Transverse colon (tissue), 4 donors: Measurements from ENCODE around the gene RNF150. TPM values are rescaled to one million over a fixed set of nuclear protein-coding genes. Genes with fewer than 3 reads are reported as not detected.

Source experiments
- DNase-seq: peaks from one replicate; pipeline ENCODE4 v3.0.0-alpha.2; 2019
- H3K27ac ChIP-seq, 4 donors: fragments of 200-600 bp; sonication (generic); 2 replicates each; pipeline ENCODE4 v1.5.1; 2016 to 2018; ENCODE audit warnings: inconsistent platforms in 4 of 4
- H3K27me3 ChIP-seq: fragments of 200-600 bp; sonication (generic); 2 replicates; pipeline ENCODE4 v1.5.1; 2017; ENCODE audit warnings: inconsistent platforms
- H3K36me3 ChIP-seq, 4 donors: fragments of 200-600 bp; sonication (generic); 2 replicates each; pipeline ENCODE4 v1.5.1; 2017 to 2019; ENCODE audit warnings: inconsistent platforms in 4 of 4
- H3K4me1 ChIP-seq, 4 donors: fragments of 200-600 bp; sonication (generic); 2 replicates each; pipeline ENCODE4 v1.5.1; 2017 to 2020; ENCODE audit warnings: inconsistent platforms in 4 of 4
- H3K4me3 ChIP-seq, 4 donors: fragments of 200-600 bp; sonication (generic); 1 replicate in 1 of 4; 2 replicates in 3 of 4; pipeline versions ENCODE4 v1.5.1 to v1.6.1; 2017 to 2019; ENCODE audit warnings: inconsistent platforms in 4 of 4
- H3K9me3 ChIP-seq, 2 donors: fragments of 200-600 bp; sonication (generic); 2 replicates each; pipeline ENCODE4 v1.5.1; 2017 to 2019; ENCODE audit warnings: inconsistent platforms in 2 of 2
- CTCF ChIP-seq, 5 experiments: fragments of 200-600 bp in 3 of 5; fragments of 450-650 bp in 2 of 5; sonication (generic) in 3 of 5; IDR thresholded peaks; 1 replicate in 2 of 5; 2 replicates in 3 of 5; pipeline ENCODE4 v1.5.1; 2016 to 2017; ENCODE audit warnings: antibody characterized with exemption in 5 of 5, inconsistent platforms in 3 of 5, mild to moderate bottlenecking in 2 of 5, moderate library complexity in 1 of 5
- EP300 ChIP-seq: sonication (generic); formaldehyde crosslinking; IDR thresholded peaks from one replicate; pipeline ENCODE4 v1.6.1; 2017; ENCODE audit warnings: antibody characterized with exemption, low read depth
- POLR2A ChIP-seq: fragments of 450-650 bp; IDR thresholded peaks from one replicate; pipeline ENCODE4 v1.6.1; 2016; ENCODE audit warnings: antibody characterized with exemption, mild to moderate bottlenecking, moderate library complexity
- POLR2AphosphoS5 ChIP-seq, 3 donors: sonication (generic); formaldehyde crosslinking; IDR thresholded peaks; one replicate each; pipeline ENCODE4 v1.6.1; 2016; ENCODE audit warnings: antibody characterized with exemption in 3 of 3
- WGBS, 2 donors: methylation state at CpG; one replicate each; pipeline ENCODE4 v1.1.5; 2018; ENCODE audit warnings: low coverage in 1 of 2; 5-methylcytosine and 5-hydroxymethylcytosine counted together
- in situ Hi-C, 4 donors: fragments of 200-750 bp; cut with MboI; loops; one replicate each; pipeline versions ENCODE4 v1.15.0 to v1.15.1; 2017; ENCODE audit warnings: low sequenced_read_pairs in 3 of 4, low pct_ligation_motif_present in 1 of 4, low pct_unique_long_range_greater_than_20kb in 1 of 4
- intact Hi-C: fragments of 100-400 bp; cut with DNase I; formaldehyde crosslinking; loops from one replicate; pipeline ENCODE4 v1.15.1; 2023; ENCODE audit warnings: low total_unique reads
- total RNA-seq, 4 donors: library from RNA; depleted of rRNA; stranded (reverse); fragments of >200 nt; gene quantifications; one replicate each; pipeline ENCODE4 v1.1.0, GENCODE V29; 2016

The RNF150 gene
- total RNA-seq, 4 donors from 2014 or later, result 2.8 to 15.3 (median 7.9) TPM

DNA sequence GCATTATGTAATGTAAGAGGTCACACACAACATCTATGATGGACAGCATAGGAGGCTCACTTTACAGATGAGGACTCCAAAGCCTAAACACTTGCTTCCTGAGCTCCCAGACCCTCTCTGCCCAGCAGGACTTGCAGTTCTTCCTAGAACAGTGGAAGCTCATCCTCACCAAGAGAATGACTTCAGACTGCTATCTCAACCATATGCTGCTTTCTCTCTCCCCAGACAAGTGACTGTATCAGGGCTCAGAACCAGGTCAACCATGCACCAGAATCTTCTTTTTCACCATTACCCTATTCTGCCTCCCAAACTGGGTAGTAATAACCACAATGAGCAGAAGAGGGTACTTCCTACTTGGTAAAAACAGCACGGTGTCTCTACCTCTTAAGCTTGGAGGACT, 12.2 kb downstream of the RNF150 start:
- H3K27ac ChIP-seq, result no peak overlapping the region
- DNase-seq, result no peak
- no peaks in the 10 kb centered on the region for H3K36me3 ChIP-seq
- no peaks in the 10 kb centered on the region for H3K9me3 ChIP-seq
- TF ChIP-seq POLR2AphosphoS5 (IDR thresholded peaks at IDR 0.05) (no peak), CTCF (IDR thresholded peaks at IDR 0.05) (no peak), POLR2A (no peak), EP300 (no peak)
- H3K4me1 ChIP-seq, result no peaks in the 10 kb centered on the region
- 67 to 80% methylated on average over 1 of the region's 1 CpG for WGBS, 2 donors
- no peaks in the 10 kb centered on the region for H3K27me3 ChIP-seq
- in situ Hi-C loops, result no loop called here
- no peak overlapping the region for H3K4me3 ChIP-seq
- intact Hi-C loops, result no loop called here

DNA sequence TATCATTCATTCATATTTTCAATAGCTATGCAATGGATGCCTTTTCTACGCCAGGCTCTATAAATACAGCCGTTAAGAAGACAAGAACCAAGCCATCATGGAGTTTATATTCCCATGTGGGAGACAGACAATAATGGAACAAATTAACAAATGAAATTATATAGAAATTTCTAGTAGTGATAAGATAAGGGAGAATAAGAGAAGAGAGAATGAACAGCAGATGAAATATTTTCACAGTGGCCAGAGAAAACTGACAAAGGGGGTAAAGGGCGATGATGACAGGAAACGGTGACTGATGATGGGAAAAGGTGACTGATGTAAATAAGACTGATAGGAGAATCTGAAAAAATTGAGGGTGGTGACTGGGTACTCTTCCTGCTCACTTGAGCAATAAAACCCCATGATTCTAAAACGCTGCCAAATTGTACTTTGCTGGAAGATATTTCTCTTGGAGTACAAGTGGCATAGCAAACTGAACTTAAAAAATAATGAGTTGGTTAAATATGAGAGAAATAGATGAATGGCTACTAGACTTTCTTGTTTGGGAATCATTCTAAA, 13.2 kb downstream of the RNF150 start:
- H3K4me3 ChIP-seq, result no peak overlapping the region
- TF ChIP-seq POLR2AphosphoS5 (IDR thresholded peaks at IDR 0.05), result no peak
- no peak for TF ChIP-seq CTCF (IDR thresholded peaks at IDR 0.05)
- no peak for TF ChIP-seq EP300
- TF ChIP-seq POLR2A, result no peak
- no peaks in the 10 kb centered on the region for H3K36me3 ChIP-seq
- 74 to 80% methylated on average over 5 of the region's 5 CpGs for WGBS, 2 donors
- intact Hi-C loops (no loop called here), in situ Hi-C loops (no loop called here)
- no peaks in the 10 kb centered on the region for H3K27me3 ChIP-seq
- no peaks in the 10 kb centered on the region for H3K4me1 ChIP-seq
- DNase-seq, result no peak
- H3K27ac ChIP-seq, result no peak overlapping the region
- H3K9me3 ChIP-seq, result no peaks in the 10 kb centered on the region

DNA sequence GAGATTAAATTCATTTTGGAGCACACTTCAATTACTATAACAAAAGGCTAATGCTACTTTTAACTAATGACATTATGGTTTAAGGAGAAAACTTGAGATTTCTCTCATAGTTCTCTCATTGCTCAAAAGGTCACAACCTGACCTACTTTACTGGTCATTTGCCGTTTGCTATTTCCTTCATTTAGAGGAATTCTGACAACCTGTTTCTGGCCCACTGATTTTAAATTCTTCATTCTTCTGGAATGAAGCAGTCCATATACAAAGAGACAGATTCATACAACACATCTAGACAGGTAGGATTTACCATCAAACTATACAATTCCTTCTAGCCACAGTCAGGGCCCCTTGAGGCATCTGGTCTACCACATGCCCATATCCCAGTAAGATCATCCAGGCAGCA, 14.2 kb downstream of the RNF150 start:
- Histone ChIP-seq H3K27me3 (no peaks in the 10 kb centered on the region), H3K4me1 (no peaks in the 10 kb centered on the region), H3K36me3 (no peaks in the 10 kb centered on the region), H3K9me3 (no peaks in the 10 kb centered on the region), H3K4me3 (no peak overlapping the region), H3K27ac (no peak overlapping the region)
- TF ChIP-seq POLR2AphosphoS5 (IDR thresholded peaks at IDR 0.05) (no peak), CTCF (IDR thresholded peaks at IDR 0.05) (no peak), POLR2A (no peak), EP300 (no peak)
- intact Hi-C loops (no loop called here), in situ Hi-C loops (no loop called here)
- WGBS, 2 donors, result 81 to 83% methylated on average over 1 of the region's 1 CpG
- DNase-seq, result no peak

DNA sequence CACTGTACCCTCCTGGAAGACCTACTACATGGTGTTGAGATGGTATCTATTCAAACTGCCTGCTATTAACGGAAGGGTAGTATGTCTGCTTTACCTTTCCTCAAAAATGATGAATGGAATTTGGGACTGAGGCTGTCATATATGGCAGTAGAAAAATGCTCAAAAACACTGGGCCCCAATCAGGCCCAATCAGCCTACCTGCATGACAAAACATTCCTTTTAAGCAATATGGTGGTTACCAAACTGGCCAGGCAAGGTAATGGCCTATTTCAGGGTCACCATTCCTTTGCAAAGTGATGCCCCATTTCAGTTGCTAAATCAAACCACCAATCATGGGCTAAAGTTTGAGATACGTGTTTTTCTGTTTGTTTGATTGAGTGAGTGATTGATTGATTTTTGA, 14.9 kb downstream of the RNF150 start:
- no peaks in the 10 kb centered on the region for H3K9me3 ChIP-seq
- H3K4me3 ChIP-seq, result no peak overlapping the region
- H3K27me3 ChIP-seq, result no peaks in the 10 kb centered on the region
- H3K4me1 ChIP-seq, result no peaks in the 10 kb centered on the region
- TF ChIP-seq POLR2A (no peak), CTCF (IDR thresholded peaks at IDR 0.05) (no peak), EP300 (no peak), POLR2AphosphoS5 (IDR thresholded peaks at IDR 0.05) (no peak)
- no peak for DNase-seq
- 83 to 86% methylated on average over 1 to 2 of the region's 2 CpGs for WGBS, 2 donors
- no peak overlapping the region for H3K27ac ChIP-seq
- in situ Hi-C loops, result no loop called here
- no peaks in the 10 kb centered on the region for H3K36me3 ChIP-seq
- intact Hi-C loops, result no loop called here
